AG04449 (cell line): ENCODE results near the gene SMIM31.

Source experiments
- CTCF ChIA-PET: fragments of 350-600 bp; formaldehyde crosslinking; extraction: SDS; loops from one replicate; lab custom pipeline; 2021; ENCODE audit warnings: antibody characterized with exemption; lab: Yijun Ruan, JAX
- POLR2A ChIA-PET: fragments of 400-600, 350-600 bp; formaldehyde crosslinking; extraction: SDS; loops from one replicate; lab custom pipeline; 2020; ENCODE audit warnings: antibody characterized with exemption, inconsistent platforms; lab: Yijun Ruan, JAX
- DNase-seq: peaks from one replicate; pipeline ENCODE4 v3.0.0-alpha.2; 2010; ENCODE audit warnings: low read depth, low spot score
- H3K4me3 ChIP-seq: 2 replicates; pipeline ENCODE4 v1.5.1; 2011; ENCODE audit warnings: low read depth, mild to moderate bottlenecking, control low read depth, low read length
- CTCF ChIP-seq: IDR thresholded peaks from one replicate; pipeline ENCODE4 v1.5.1; 2011; ENCODE audit warnings: mild to moderate bottlenecking, moderate library complexity, low read length, control low read depth, inconsistent platforms; ENCODE audit not compliant: insufficient read depth; ENCODE audit errors: missing control alignments

SMIM31 gene

DNA sequence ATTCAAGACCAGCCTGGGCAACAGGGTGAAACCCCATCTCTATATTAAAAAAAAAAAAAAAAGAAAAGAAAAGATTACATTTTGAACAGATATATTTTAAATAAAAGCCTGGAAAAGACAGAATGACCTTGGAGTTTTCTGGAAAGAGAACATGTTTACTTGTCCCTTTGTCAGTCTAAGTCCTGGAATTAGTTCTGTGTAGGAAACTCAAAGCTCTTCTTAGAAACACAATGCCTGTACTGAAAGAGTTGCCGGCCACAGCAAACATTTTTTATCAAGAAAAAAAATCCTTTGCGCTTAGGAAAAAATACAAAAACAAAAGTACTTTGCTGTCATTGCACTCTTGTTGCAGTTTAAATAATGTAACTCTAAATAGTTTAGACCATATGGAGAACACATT lies 59.6 kb downstream of the SMIM31 start:
- POLR2A ChIA-PET = no interaction called here
- CTCF ChIA-PET = no interaction called here
- no peak for DNase-seq
- no peak for TF ChIP-seq CTCF
- H3K4me3 ChIP-seq = no peak overlapping the region

DNA sequence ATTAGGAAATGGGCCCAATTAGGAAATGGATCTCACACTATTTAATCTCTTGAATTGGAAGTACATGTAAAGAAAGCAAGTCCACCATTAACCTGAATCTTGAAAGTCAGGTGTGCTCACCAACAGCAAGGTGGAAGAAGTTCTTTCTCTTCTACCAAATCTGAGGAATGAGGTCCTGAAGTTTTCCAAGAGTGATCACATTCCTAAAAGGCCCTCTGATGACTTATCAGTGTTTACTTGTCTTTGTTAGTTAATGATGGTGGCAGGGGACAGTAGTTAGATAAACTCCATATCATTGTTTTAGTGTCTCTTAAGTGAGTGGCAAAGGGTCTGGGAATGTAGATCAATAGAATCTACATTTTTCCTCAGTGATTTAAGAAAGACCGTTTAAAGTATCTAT lies 61.8 kb downstream of the SMIM31 start:
- ChIA-PET POLR2A (no interaction called here), CTCF (no interaction called here)
- H3K4me3 ChIP-seq = no peak overlapping the region
- no peak for DNase-seq
- TF ChIP-seq CTCF = no peak

DNA sequence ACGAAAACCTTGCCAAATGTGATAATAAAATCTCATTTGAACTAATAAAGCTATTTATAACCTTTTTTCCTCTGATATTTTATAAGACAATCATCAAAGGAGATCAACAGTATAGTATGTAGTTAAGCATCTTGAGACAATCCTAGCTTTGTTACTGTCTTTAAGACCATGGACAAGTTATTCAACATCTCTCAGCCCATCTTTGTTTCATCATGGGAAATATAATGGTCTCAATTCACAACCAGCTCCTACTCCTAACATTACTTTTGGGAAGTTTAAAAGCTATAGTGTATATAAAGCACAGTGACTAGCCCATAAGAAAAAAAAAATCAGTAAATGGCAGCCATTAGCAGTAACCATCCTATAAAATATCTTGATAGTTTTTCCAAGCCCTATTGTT lies 65.4 kb downstream of the SMIM31 start:
- POLR2A ChIA-PET = no interaction called here
- CTCF ChIA-PET = no interaction called here
- TF ChIP-seq CTCF = no peak

GRCh38 chr4:164821711-164822110 lies 67.8 kb downstream of the SMIM31 start:
- DNase-seq = no peak
- POLR2A ChIA-PET = no interaction called here
- no peak for TF ChIP-seq CTCF
- CTCF ChIA-PET = no interaction called here
- no peak overlapping the region for H3K4me3 ChIP-seq

More for the DNA sequence above, 65.4 kb downstream of the SMIM31 start:
- no peak for DNase-seq
- no peak overlapping the region for H3K4me3 ChIP-seq

DNA sequence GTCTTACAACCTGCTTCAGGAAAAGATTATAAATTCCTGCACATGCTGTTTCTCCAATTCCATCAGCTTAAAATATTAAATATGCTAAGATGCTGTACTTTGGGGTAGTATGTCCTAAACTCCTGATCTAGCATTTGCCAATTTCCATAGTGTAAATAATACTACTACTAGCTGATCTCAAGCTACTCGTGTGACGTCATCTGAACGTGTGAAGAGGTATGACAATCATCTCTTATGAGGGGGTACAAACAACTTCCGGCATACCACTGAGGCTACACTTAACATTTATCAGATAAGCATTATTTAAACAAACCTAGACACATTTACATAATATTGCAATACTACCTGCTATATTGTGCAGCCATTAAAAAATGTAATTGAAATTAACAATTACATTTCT lies 70.7 kb downstream of the SMIM31 start:
- ChIA-PET CTCF (no interaction called here), POLR2A (no interaction called here)
- TF ChIP-seq CTCF = no peak
- no peak for DNase-seq
- no peak overlapping the region for H3K4me3 ChIP-seq

DNA sequence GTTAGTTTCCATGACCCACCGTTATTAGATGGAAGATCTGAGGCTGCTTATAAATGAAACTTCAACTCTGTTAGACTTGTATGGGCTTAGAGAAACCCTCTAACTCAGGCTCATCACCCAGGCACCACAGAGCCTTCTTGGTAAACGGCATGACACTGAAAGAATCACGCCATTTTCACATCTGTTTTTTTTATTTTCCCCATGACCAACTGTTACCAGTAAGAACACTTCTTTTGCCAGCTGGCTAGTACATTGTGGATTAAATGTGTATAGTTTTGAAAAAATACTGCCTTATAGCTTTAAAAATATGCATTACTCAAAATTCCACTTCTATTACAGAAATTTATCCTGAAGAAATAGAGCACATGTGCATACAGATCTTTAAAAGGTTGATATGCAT lies 75.0 kb downstream of the SMIM31 start:
- ChIA-PET POLR2A (no interaction called here), CTCF (no interaction called here)
- DNase-seq = no peak
- no peak for TF ChIP-seq CTCF
- no peak overlapping the region for H3K4me3 ChIP-seq
